H1 (cell line): ENCODE measurements around the gene FBXO44. TPM values are rescaled to one million over a fixed set of nuclear protein-coding genes. Genes with fewer than 3 reads are reported as not detected.

ENCODE experiments used
- CTCF ChIA-PET: fragments of 300-600 bp; sonication (Branson Sonifier 250); formaldehyde crosslinking; loops from one replicate; lab custom pipeline; 2021; ENCODE audit not compliant: partially characterized antibody; lab: Charles Lee
- POLR2A ChIA-PET: fragments of 300-600 bp; sonication (Branson Sonifier 250); formaldehyde crosslinking; loops from one replicate; lab custom pipeline; 2021; ENCODE audit warnings: inconsistent platforms; ENCODE audit not compliant: partially characterized antibody; lab: Charles Lee
- DNase-seq, 2 experiments: peaks; one replicate each; pipeline versions ENCODE4 v3.0.0 to v3.0.0-alpha.2; 2010 to 2022; ENCODE audit warnings: low spot score in 2 of 2, low read depth in 1 of 2, mixed read lengths in 1 of 2
- FAIRE-seq: peaks from 2 replicates; lab custom pipeline; 2011; peaks lifted over from hg19 to GRCh38; lab: Jason Lieb, UNC
- H2AFZ ChIP-seq: 2 replicates; pipeline ENCODE4 v1.8.1; 2012; ENCODE audit warnings: low read length, inconsistent platforms
- H2AK5ac ChIP-seq: 2 replicates; pipeline ENCODE4 v1.6.1; 2013; ENCODE audit warnings: low read depth, low read length
- H2BK120ac ChIP-seq: replicated peaks from 2 replicates; pipeline ENCODE3; 2013; ENCODE audit warnings: low read depth, low read length, inconsistent platforms
- H2BK12ac ChIP-seq: 2 replicates; pipeline ENCODE4 v1.6.1; 2013; ENCODE audit warnings: low read depth, low read length
- H2BK15ac ChIP-seq: 2 replicates; pipeline ENCODE4 v1.6.1; 2013; ENCODE audit warnings: low read length
- H2BK20ac ChIP-seq: 2 replicates; pipeline ENCODE4 v1.6.1; 2013; ENCODE audit warnings: low read length
- H2BK5ac ChIP-seq: 2 replicates; pipeline ENCODE4 v1.6.1; 2013; ENCODE audit warnings: low read depth, low read length
- H3K14ac ChIP-seq: 2 replicates; pipeline ENCODE4 v1.6.1; 2013; ENCODE audit warnings: inconsistent platforms; ENCODE audit not compliant: insufficient read length
- H3K18ac ChIP-seq: 2 replicates; pipeline ENCODE4 v1.6.1; 2013; ENCODE audit warnings: low read length; ENCODE audit errors: extremely low read depth
- H3K23ac ChIP-seq: 2 replicates; pipeline ENCODE4 v1.6.1; 2013; ENCODE audit warnings: inconsistent platforms; ENCODE audit not compliant: insufficient read length
- H3K23me2 ChIP-seq: 2 replicates; pipeline ENCODE4 v1.6.1; 2013; ENCODE audit warnings: low read depth, low read length
- H3K27ac ChIP-seq: 2 replicates; pipeline ENCODE4 v1.6.1; 2011; ENCODE audit warnings: low read depth, low read length, inconsistent platforms
- H3K27me3 ChIP-seq, 4 experiments: replicated peaks in 1 of 4; 1 replicate in 1 of 4; 2 replicates in 3 of 4; pipeline versions ENCODE4 v1.6.1 to v1.8.1; 2011 to 2013; ENCODE audit warnings: low read length in 3 of 4, mild to moderate bottlenecking in 3 of 4, inconsistent platforms in 2 of 4, mixed read lengths in 2 of 4, moderate library complexity in 1 of 4; ENCODE audit not compliant: control insufficient read depth in 3 of 4, insufficient read depth in 3 of 4; ENCODE audit errors: extremely low read depth in 1 of 4
- H3K36me3 ChIP-seq, 4 experiments: 2 replicates each; pipeline versions ENCODE4 v1.6.1 to v1.8.1; 2011 to 2013; ENCODE audit warnings: mild to moderate bottlenecking in 4 of 4, low read length in 3 of 4, moderate library complexity in 2 of 4, control low read depth in 1 of 4, inconsistent platforms in 1 of 4; ENCODE audit not compliant: insufficient read depth in 4 of 4, control insufficient read depth in 2 of 4
- H3K4ac ChIP-seq: replicated peaks from 2 replicates; pipeline ENCODE3; 2013; ENCODE audit warnings: low read length, low read depth, mixed read lengths, inconsistent platforms; ENCODE audit not compliant: insufficient read length
- H3K4me1 ChIP-seq, 4 experiments: replicated peaks in 1 of 4; 1 replicate in 1 of 4; 2 replicates in 3 of 4; pipeline versions ENCODE4 v1.6.1 to v1.8.1; 2011 to 2013; ENCODE audit warnings: low read length in 3 of 4, inconsistent platforms in 2 of 4, mixed read lengths in 1 of 4; ENCODE audit not compliant: insufficient read depth in 4 of 4, control insufficient read depth in 3 of 4
- H3K4me2 ChIP-seq, 2 experiments: 2 replicates each; pipeline versions ENCODE4 v1.6.1 to v1.8.1; 2011 to 2013; ENCODE audit warnings: low read depth in 2 of 2, low read length in 2 of 2, control low read depth in 1 of 2, inconsistent platforms in 1 of 2, mild to moderate bottlenecking in 1 of 2; ENCODE audit not compliant: insufficient read depth in 1 of 2
- H3K4me3 ChIP-seq, 4 experiments: fragments of 200-600, 300-600 bp in 1 of 4; sonication (generic), shearing (Covaris generic), sonication (Bioruptor Twin) in 1 of 4; 2 replicates each; pipeline versions ENCODE4 v1.5.1 to v1.8.1; 2011 to 2016; ENCODE audit warnings: low read length in 4 of 4, low read depth in 3 of 4, control low read depth in 2 of 4, inconsistent platforms in 2 of 4, mild to moderate bottlenecking in 2 of 4, mixed read lengths in 1 of 4, moderate library complexity in 1 of 4; ENCODE audit not compliant: insufficient read depth in 2 of 4; ENCODE audit errors: extremely low read depth in 1 of 4
- H3K56ac ChIP-seq: replicated peaks from 2 replicates; pipeline ENCODE3; 2013; ENCODE audit warnings: low read depth, mild to moderate bottlenecking, mixed read lengths, low read length, inconsistent platforms; ENCODE audit not compliant: insufficient read length
- H3K79me1 ChIP-seq: 2 replicates; pipeline ENCODE4 v1.6.1; 2013; ENCODE audit warnings: low read depth, low read length, control low read depth
- H3K79me2 ChIP-seq, 2 experiments: 2 replicates each; pipeline versions ENCODE4 v1.6.1 to v1.8.1; 2012 to 2013; ENCODE audit warnings: low read length in 2 of 2, mild to moderate bottlenecking in 2 of 2, inconsistent platforms in 1 of 2; ENCODE audit not compliant: insufficient read depth in 2 of 2, control insufficient read depth in 1 of 2
- H3K9ac ChIP-seq, 4 experiments: replicated peaks in 1 of 4; 1 replicate in 1 of 4; 2 replicates in 3 of 4; pipeline versions ENCODE4 v1.6.1 to v1.8.1; 2011 to 2013; ENCODE audit warnings: low read depth in 3 of 4, low read length in 3 of 4, control low read depth in 2 of 4, mild to moderate bottlenecking in 2 of 4, moderate library complexity in 2 of 4, inconsistent platforms in 1 of 4; ENCODE audit errors: extremely low read depth in 1 of 4
- H3K9me3 ChIP-seq, 2 experiments: 2 replicates each; pipeline versions ENCODE4 v1.6.1 to v1.8.1; 2012 to 2013; ENCODE audit warnings: mild to moderate bottlenecking in 2 of 2, moderate library complexity in 2 of 2, control low read depth in 1 of 2, inconsistent platforms in 1 of 2, low read depth in 1 of 2, low read length in 1 of 2, mixed read lengths in 1 of 2; ENCODE audit not compliant: insufficient read depth in 2 of 2
- H4K20me1 ChIP-seq, 2 experiments: replicated peaks in 1 of 2; 2 replicates each; pipeline versions ENCODE3 to v1.8.1; 2011 to 2013; ENCODE audit warnings: inconsistent platforms in 2 of 2, low read length in 2 of 2, mild to moderate bottlenecking in 1 of 2; ENCODE audit not compliant: insufficient read depth in 2 of 2, control insufficient read depth in 1 of 2
- H4K5ac ChIP-seq: 2 replicates; pipeline ENCODE4 v1.6.1; 2013; ENCODE audit warnings: low read length, low read depth, mixed read lengths, inconsistent platforms; ENCODE audit not compliant: insufficient read length
- H4K8ac ChIP-seq: 2 replicates; pipeline ENCODE4 v1.8.0; 2013; ENCODE audit warnings: mild to moderate bottlenecking, moderate library complexity, low read length, inconsistent platforms; ENCODE audit not compliant: insufficient read depth; ENCODE audit errors: extremely low read depth
- H4K91ac ChIP-seq: replicated peaks from 2 replicates; pipeline ENCODE3; 2013; ENCODE audit warnings: low read length, mixed read lengths, inconsistent platforms; ENCODE audit not compliant: insufficient read length
- SIRT6 ChIP-seq: IDR thresholded peaks from one replicate; pipeline ENCODE4 v1.7.1; 2012; ENCODE audit warnings: low read length, inconsistent platforms
- WGBS, 2 experiments: shearing (Covaris generic) in 1 of 2; methylation state at CpG; one replicate each; pipeline versions ENCODE4 v1.1.6 to v1.1.7; 2013 to 2015; ENCODE audit warnings: low lambda C conversion rate in 2 of 2, mixed read lengths in 2 of 2, inconsistent platforms in 1 of 2, low coverage in 1 of 2, missing lambda C conversion rate in 1 of 2; ENCODE audit not compliant: insufficient replicate concordance in 2 of 2, insufficient coverage in 1 of 2, insufficient read length in 1 of 2; ENCODE audit errors: extremely low coverage in 1 of 2, missing lambda C conversion rate in 1 of 2; 5-methylcytosine and 5-hydroxymethylcytosine counted together
- polyA plus RNA-seq, 7 experiments: library from polyadenylated mRNA; depleted of rRNA in 3 of 7; stranded (reverse) in 5 of 7; unstranded in 2 of 7; fragments of >200 nt in 5 of 7; fragments of 200-250 nt in 2 of 7; gene quantifications; 1 replicate in 5 of 7; 2 replicates in 1 of 7; 4 replicates in 1 of 7; pipeline versions ENCODE4 v1.2.1 to v1.2.3, GENCODE V29; 2011 to 2013; ENCODE audit warnings: missing spikeins in 2 of 7, mixed read lengths in 2 of 7
- total RNA-seq: library from RNA; stranded (reverse); fragmentation: NEBNext Ultra II Directional; extraction: Animal tissue kit (Norgen Biotek cat#: 25700); gene quantifications from 2 replicates; pipeline ENCODE4 v1.2.1, GENCODE V29; 2021

Gene FBXO44
- total and polyA plus RNA-seq, 2 of the 8 experiments (the other 6 are each of a cell fraction or from before 2014, with no cell fraction given), result 27.0 to 27.2 TPM

DNA sequence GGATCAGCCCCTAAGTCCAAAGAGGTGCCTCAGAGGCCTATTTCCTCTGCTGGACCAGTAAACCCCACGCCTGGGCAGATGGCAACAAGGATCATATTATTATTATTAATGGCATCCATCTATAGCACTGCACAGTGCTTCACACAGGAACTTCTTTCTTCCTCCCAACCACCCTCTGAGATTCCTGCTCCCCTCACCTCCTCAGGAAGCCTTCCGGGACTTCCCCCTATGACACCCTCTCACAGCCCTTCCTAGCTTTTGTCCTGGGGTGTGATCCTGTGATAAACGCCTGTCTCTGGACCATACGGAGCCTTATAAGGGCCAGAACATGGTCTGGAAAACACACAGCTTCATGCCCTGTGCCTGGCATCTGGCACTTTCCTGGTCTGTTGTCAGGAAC lies 3.7 kb upstream of the FBXO44 start:
- CTCF ChIA-PET, result interaction anchor here (0.6 to 4.4 kb wide), 15 partner anchors 9 to 787 kb away, joined by 3 to 25 read pairs (median 5); partner anchors contain the start of genes FBXO6 and MAD2L2
- H3K4me3 ChIP-seq, result peak overlapping the region in 1 of 4 experiments; percentile 43; a peak in 2 of 8 replicates
- H4K5ac ChIP-seq, result no peak overlapping the region

More for the DNA sequence above, 3.7 kb upstream of the FBXO44 start:
- Histone ChIP-seq H4K91ac (peak overlapping the region; percentile 72), H3K9me3 (no peaks in the 10 kb centered on the region), H3K27me3 (peaks cover 0 to 4% (median 2%) of the 10 kb centered on the region in 4 experiments; a peak in 2 of 7 replicates), H2BK20ac (no peak overlapping the region), H3K9ac (no peak overlapping the region), H3K79me1 (peaks cover 3% of the 10 kb centered on the region), H3K36me3 (no peaks in the 10 kb centered on the region; a peak in 1 of 8 replicates), H3K56ac (no peak overlapping the region), H3K23me2 (peaks cover 10% of the 10 kb centered on the region; the same call in 1 of the 2 replicates), H4K20me1 (peaks cover 3 to 15% of the 10 kb centered on the region in 2 experiments), H3K79me2 (peaks cover 0 to 7% of the 10 kb centered on the region in 2 experiments; a peak in 1 of 4 replicates), H2BK12ac (0 out of 2 replicates have a peak overlapping the region, but pooled peaks have one; percentile 35), H2BK5ac (no peak overlapping the region), H4K8ac (no peak overlapping the region), H3K27ac (no peak overlapping the region), H3K4ac (no peak overlapping the region), H3K23ac (no peak overlapping the region), H2BK120ac (no peak overlapping the region), H3K18ac (peak overlapping the region; percentile 85; the same call in 1 of the 2 replicates), H3K14ac (no peak overlapping the region), H2AFZ (no peak overlapping the region), H3K4me2 (peak overlapping the region; percentile 2 to 64; a peak in 3 of 4 replicates), H3K4me1 (peaks cover 6 to 41% (median 36%) of the 10 kb centered on the region in 4 experiments), H2AK5ac (no peak overlapping the region), H2BK15ac (peak overlapping the region; percentile 53; the same call in 1 of the 2 replicates)
- FAIRE-seq (no peak), DNase-seq (no peak)
- no peak for TF ChIP-seq SIRT6
- 87% methylated on average over 4 of the region's 4 CpGs; no CpG with 5 or more reads in 1 of the 2 experiments for WGBS, 2 experiments
- POLR2A ChIA-PET, result interaction anchor here (0.8 to 3.1 kb wide), 9 partner anchors 9 to 79 kb away, joined by 3 to 14 read pairs (median 3); partner anchors contain the start of gene FBXO6
